ENCODE measurements around the gene SLC25A6. TPM values are rescaled to one million over a fixed set of nuclear protein-coding genes. Genes with fewer than 3 reads are reported as not detected.

The SLC25A6 gene
- total and polyA plus RNA-seq, 2 of the 13 experiments (the other 11 are each of a cell fraction or from before 2014, with no cell fraction given), result 138 to 581 TPM

DNA sequence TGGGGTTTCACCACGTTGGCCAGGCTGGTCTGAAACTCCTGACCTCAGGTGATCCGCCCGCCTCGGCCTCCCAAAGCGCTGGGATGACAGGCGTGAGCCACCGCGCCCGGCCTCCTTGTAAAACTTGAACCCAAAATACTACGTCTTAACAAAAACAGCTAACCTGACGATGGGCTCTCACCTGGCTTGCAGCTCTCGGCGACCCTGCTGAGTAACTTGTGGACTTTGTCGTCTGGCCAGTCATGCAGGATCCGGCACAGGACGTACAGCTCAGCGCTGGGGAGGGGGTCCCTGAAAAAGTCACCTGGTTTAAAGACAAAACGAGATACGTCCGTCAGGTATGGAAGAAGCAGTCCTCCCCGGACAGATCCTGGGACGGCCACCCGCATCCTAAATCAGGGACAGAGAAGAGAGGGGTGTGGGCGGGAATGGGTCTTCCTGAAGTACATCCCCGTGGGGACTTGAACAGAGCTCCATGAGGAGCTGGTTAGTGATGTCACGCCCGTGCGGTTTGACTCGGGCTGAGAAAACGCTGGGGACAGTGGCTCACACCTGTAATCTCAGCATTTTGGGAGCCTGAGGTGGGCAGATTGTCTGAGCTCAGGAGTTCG, 20.7 kb upstream of the SLC25A6 start:
- ChIA-PET CTCF (ENCODE audit: low intra/inter-chr PET ratio, low total read pairs) (no interaction called here), POLR2A (no interaction called here)
- no TSS peak for BruUV-seq (replicated peaks)
- ATAC-seq (no peak), DNase-seq (ENCODE audit: low spot score) (no peak), FAIRE-seq (no peak)
- Histone ChIP-seq H3K9me3 (ENCODE audit: low read length) (no peaks in the 10 kb centered on the region), H3K4me3 (replicated peaks in 1 of 3; ENCODE audit: insufficient read depth in 1 of 3, low read depth in 2 of 3, low read length in 3 of 3) (no peak overlapping the region), H3K4me1 (ENCODE audit: insufficient read depth, low read length) (no peaks in the 10 kb centered on the region), H3K9ac (ENCODE audit: insufficient read depth, low read depth, low read length) (no peak overlapping the region), H3K79me2 (ENCODE audit: insufficient read depth, low read length) (no peaks in the 10 kb centered on the region), H3K27me3 (ENCODE audit: control insufficient read depth in 1 of 2, insufficient read depth in 2 of 2, low read length in 2 of 2) (no peaks in the 10 kb centered on the region), H3K36me3 (replicated peaks in 1 of 2; ENCODE audit: control insufficient read depth in 1 of 2, insufficient read depth in 2 of 2, low read length in 2 of 2) (peaks cover 8 to 31% of the 10 kb centered on the region in 2 experiments; a peak in 4 of 5 replicates), H3K4me2 (ENCODE audit: low read depth, low read length) (no peak overlapping the region), H3K27ac (ENCODE audit: extremely low read length, insufficient read depth, low read length) (no peak overlapping the region), H4K20me1 (ENCODE audit: insufficient read depth, low read length) (peaks cover 3% of the 10 kb centered on the region; the same call in 1 of the 2 replicates), H2AFZ (ENCODE audit: low read length) (no peak overlapping the region)
- no peak for TF ChIP-seq IKZF1 (IDR thresholded peaks at IDR 0.05)
- TF ChIP-seq, protein P1, sequence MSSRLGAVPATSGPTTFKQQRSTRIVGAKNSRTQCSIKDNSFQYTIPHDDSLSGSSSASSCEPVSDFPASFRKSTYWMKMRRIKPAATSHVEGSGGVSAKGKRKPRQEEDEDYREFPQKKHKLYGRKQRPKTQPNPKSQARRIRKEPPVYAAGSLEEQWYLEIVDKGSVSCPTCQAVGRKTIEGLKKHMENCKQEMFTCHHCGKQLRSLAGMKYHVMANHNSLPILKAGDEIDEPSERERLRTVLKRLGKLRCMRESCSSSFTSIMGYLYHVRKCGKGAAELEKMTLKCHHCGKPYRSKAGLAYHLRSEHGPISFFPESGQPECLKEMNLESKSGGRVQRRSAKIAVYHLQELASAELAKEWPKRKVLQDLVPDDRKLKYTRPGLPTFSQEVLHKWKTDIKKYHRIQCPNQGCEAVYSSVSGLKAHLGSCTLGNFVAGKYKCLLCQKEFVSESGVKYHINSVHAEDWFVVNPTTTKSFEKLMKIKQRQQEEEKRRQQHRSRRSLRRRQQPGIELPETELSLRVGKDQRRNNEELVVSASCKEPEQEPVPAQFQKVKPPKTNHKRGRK (CRISPR knock-in tag; IDR thresholded peaks at IDR 0.05), result no peak
- TF ChIP-seq, protein P2, sequence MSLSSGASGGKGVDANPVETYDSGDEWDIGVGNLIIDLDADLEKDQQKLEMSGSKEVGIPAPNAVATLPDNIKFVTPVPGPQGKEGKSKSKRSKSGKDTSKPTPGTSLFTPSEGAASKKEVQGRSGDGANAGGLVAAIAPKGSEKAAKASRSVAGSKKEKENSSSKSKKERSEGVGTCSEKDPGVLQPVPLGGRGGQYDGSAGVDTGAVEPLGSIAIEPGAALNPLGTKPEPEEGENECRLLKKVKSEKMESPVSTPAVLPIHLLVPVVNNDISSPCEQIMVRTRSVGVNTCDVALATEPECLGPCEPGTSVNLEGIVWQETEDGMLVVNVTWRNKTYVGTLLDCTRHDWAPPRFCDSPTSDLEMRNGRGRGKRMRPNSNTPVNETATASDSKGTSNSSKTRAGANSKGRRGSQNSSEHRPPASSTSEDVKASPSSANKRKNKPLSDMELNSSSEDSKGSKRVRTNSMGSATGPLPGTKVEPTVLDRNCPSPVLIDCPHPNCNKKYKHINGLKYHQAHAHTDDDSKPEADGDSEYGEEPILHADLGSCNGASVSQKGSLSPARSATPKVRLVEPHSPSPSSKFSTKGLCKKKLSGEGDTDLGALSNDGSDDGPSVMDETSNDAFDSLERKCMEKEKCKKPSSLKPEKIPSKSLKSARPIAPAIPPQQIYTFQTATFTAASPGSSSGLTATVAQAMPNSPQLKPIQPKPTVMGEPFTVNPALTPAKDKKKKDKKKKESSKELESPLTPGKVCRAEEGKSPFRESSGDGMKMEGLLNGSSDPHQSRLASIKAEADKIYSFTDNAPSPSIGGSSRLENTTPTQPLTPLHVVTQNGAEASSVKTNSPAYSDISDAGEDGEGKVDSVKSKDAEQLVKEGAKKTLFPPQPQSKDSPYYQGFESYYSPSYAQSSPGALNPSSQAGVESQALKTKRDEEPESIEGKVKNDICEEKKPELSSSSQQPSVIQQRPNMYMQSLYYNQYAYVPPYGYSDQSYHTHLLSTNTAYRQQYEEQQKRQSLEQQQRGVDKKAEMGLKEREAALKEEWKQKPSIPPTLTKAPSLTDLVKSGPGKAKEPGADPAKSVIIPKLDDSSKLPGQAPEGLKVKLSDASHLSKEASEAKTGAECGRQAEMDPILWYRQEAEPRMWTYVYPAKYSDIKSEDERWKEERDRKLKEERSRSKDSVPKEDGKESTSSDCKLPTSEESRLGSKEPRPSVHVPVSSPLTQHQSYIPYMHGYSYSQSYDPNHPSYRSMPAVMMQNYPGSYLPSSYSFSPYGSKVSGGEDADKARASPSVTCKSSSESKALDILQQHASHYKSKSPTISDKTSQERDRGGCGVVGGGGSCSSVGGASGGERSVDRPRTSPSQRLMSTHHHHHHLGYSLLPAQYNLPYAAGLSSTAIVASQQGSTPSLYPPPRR (CRISPR knock-in tag; IDR thresholded peaks at IDR 0.05; ENCODE audit: borderline replicate concordance), result no peak
- TF ChIP-seq ARHGAP35 (CRISPR knock-in tag; IDR thresholded peaks at IDR 0.05; ENCODE audit: borderline replicate concordance), result no peak
- TF ChIP-seq SMAD3 (CRISPR knock-in tag; IDR thresholded peaks at IDR 0.05), result no peak
- no peak for TF ChIP-seq MAFG (CRISPR knock-in tag; IDR thresholded peaks at IDR 0.05)
- TF ChIP-seq, protein P3, sequence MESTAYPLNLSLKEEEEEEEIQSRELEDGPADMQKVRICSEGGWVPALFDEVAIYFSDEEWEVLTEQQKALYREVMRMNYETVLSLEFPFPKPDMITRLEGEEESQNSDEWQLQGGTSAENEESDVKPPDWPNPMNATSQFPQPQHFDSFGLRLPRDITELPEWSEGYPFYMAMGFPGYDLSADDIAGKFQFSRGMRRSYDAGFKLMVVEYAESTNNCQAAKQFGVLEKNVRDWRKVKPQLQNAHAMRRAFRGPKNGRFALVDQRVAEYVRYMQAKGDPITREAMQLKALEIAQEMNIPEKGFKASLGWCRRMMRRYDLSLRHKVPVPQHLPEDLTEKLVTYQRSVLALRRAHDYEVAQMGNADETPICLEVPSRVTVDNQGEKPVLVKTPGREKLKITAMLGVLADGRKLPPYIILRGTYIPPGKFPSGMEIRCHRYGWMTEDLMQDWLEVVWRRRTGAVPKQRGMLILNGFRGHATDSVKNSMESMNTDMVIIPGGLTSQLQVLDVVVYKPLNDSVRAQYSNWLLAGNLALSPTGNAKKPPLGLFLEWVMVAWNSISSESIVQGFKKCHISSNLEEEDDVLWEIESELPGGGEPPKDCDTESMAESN (CRISPR knock-in tag; conservative IDR thresholded peaks at IDR 0.05), result no peak
- no peak for TF ChIP-seq ZFX (CRISPR knock-in tag; IDR thresholded peaks at IDR 0.05; ENCODE audit: low read depth)
- no peak for TF ChIP-seq KMT2A (CRISPR knock-in tag; IDR thresholded peaks at IDR 0.05)
- no peak for TF ChIP-seq BHLHE40 (IDR thresholded peaks at IDR 0.05; ENCODE audit: low read length)
- no peak for TF ChIP-seq ZFY (CRISPR knock-in tag; IDR thresholded peaks at IDR 0.05)
- intact Hi-C loops (cut with micrococcal nuclease; ENCODE audit: unreplicated experiment), result no loop called here
- in situ Hi-C loops (cut with HindIII; ENCODE audit: extremely low pct_ligation_motif_present, low pct_unique_long_range_greater_than_20kb), result no loop called here
- WGBS (ENCODE audit: low lambda C conversion rate), result 95% methylated on average over 29 of the region's 31 CpGs
